Esophagus (tissue), 2 donors: ENCODE results near the gene FADS6. TPM values are rescaled to one million over a fixed set of nuclear protein-coding genes. Genes with fewer than 3 reads are reported as not detected.

Source experiments
- H3K27ac ChIP-seq, 2 donors: one replicate each; pipeline ENCODE4 v1.5.1; 2013; ENCODE audit warnings: low read depth in 2 of 2, mild to moderate bottlenecking in 2 of 2, inconsistent platforms in 1 of 2, low read length in 1 of 2, moderate library complexity in 1 of 2
- H3K27me3 ChIP-seq, 2 donors: one replicate each; pipeline ENCODE4 v1.6.1; 2013; ENCODE audit warnings: low read length in 2 of 2, control low read depth in 1 of 2, mild to moderate bottlenecking in 1 of 2; ENCODE audit not compliant: insufficient read depth in 2 of 2, control insufficient read depth in 1 of 2
- H3K36me3 ChIP-seq, 2 donors: one replicate each; pipeline ENCODE4 v1.6.1; 2013; ENCODE audit warnings: low read length in 1 of 2; ENCODE audit not compliant: control insufficient read depth in 2 of 2, insufficient read depth in 2 of 2
- H3K4me1 ChIP-seq, 2 donors: one replicate each; pipeline ENCODE4 v1.6.1; 2013; ENCODE audit warnings: low read length in 1 of 2; ENCODE audit not compliant: control insufficient read depth in 2 of 2, insufficient read depth in 2 of 2
- H3K4me3 ChIP-seq, 2 donors: one replicate each; pipeline ENCODE4 v1.5.1; 2013; ENCODE audit warnings: low read length in 2 of 2, mild to moderate bottlenecking in 2 of 2, low read depth in 1 of 2, moderate library complexity in 1 of 2
- H3K9me3 ChIP-seq, 2 donors: one replicate each; pipeline ENCODE4 v1.6.1; 2013; ENCODE audit warnings: mild to moderate bottlenecking in 2 of 2, low read depth in 1 of 2, low read length in 1 of 2, moderate library complexity in 1 of 2; ENCODE audit not compliant: control insufficient read depth in 2 of 2, insufficient read depth in 1 of 2
- WGBS, 2 donors: extraction: QIAGEN DNeasy Blood & Tissue Kit; methylation state at CpG; one replicate each; pipeline ENCODE4 v1.1.7; 2013; 5-methylcytosine and 5-hydroxymethylcytosine counted together
- polyA plus RNA-seq, 2 donors: library from polyadenylated mRNA; stranded (reverse); fragments of 200-250 nt; gene quantifications; one replicate each; pipeline ENCODE4 v1.2.3, GENCODE V29; 2013
- donor health status: healthy with polysubstance abuse.
- donor health status: Bipolar disorder and iron deficiency.

FADS6 gene
- polyA plus RNA-seq, 2 donors: 1.8 to 2.6 TPM

DNA sequence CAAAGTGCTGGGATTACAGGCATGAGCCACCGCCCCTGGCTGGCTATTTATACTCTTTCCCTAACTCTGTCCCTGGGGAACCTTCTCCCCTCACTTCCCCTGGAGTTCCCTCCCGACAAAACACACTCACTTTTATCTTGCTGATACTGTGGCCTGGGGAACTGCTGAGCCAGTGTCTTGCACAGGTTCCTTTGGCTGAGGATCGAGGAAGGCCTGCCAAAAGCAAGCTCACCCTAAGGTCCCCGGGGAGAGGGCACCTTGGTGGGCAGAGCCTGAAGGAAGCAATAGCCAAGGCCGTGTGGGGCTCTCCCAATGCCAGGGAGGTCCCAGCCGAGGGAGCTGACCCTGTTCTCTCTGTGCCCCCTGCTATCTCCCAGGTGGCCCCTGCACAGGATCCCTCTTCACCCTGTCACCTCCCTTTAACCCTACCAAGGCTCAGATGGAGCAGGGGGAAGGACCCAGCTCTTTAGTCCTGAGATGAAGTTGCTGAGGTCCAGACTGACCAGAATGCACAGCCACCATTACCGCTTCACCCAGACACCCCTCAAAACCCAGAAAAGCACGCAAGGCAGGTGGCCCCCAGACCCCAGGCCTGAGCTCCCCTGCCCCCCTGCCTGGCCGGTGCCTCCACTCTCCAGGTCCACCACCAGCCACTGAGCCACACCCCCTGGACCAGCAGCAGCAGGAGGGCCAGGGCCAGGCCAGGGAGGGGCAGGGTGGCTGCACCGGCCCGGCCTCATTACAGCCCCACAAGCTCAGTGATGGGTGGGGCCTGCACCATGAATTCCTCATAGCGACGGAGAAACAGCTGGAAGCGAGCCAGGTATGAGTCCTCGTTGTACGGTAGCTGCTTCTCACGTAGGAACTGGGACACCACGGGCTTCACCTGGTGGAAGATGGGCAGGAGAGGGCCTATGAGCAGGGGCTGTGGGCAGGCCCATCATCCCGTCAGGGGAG, 15.6 kb downstream of the FADS6 start:
- Histone ChIP-seq H3K27ac (peak overlapping the region; percentile 47 to 62), H3K36me3 (no peaks in the 10 kb centered on the region), H3K4me1 (peaks cover 0 to 11% of the 10 kb centered on the region in 2 donors), H3K4me3 (no peak overlapping the region), H3K9me3 (no peaks in the 10 kb centered on the region), H3K27me3 (no peaks in the 10 kb centered on the region)
- 40 to 41% methylated on average over 19 of the region's 19 CpGs for WGBS, 2 donors

GRCh38 chr17:74875977-74876593, 17.3 kb downstream of the FADS6 start:
- H3K4me1 ChIP-seq: peaks cover 4 to 24% of the 10 kb centered on the region in 2 donors
- no peak overlapping the region for H3K4me3 ChIP-seq
- H3K27me3 ChIP-seq: no peaks in the 10 kb centered on the region
- 44 to 51% methylated on average over 6 of the region's 6 CpGs for WGBS, 2 donors
- H3K36me3 ChIP-seq: no peaks in the 10 kb centered on the region
- H3K9me3 ChIP-seq: no peaks in the 10 kb centered on the region
- H3K27ac ChIP-seq: no peak overlapping the region

GRCh38 chr17:74875155-74875976, 18.1 kb downstream of the FADS6 start:
- H3K4me1 ChIP-seq: peaks cover 4 to 24% of the 10 kb centered on the region in 2 donors

DNA sequence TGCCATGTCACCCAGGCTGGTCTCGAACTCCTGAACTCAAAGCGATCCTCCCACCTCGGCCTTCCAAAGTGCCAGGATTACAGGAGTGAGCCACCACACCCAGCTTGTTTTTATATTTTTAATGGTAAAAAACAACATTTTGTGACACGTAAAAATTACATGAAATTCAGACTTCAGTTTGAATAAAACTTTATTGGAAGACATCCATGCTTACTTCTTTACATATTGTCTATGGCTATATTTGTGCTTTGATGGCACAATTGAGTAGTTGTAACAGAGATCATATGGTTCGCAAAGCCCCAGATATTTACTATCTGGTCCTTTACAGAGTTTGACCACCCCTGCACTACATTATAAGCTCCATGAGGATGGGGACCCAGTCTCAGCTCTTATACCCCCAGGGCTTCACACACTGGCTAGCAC, 18.8 kb downstream of the FADS6 start:
- no peaks in the 10 kb centered on the region for H3K9me3 ChIP-seq
- H3K27ac ChIP-seq: no peak overlapping the region
- H3K4me1 ChIP-seq: peaks cover 4 to 24% of the 10 kb centered on the region in 2 donors
- peaks cover 0 to 5% of the 10 kb centered on the region in 2 donors for H3K36me3 ChIP-seq
- no peak overlapping the region for H3K4me3 ChIP-seq
- WGBS, 2 donors: 96 to 99% methylated on average over 5 of the region's 5 CpGs
- H3K27me3 ChIP-seq: no peaks in the 10 kb centered on the region

More at GRCh38 chr17:74875155-74875976, 18.1 kb downstream of the FADS6 start:
- Histone ChIP-seq H3K27me3 (no peaks in the 10 kb centered on the region), H3K27ac (no peak overlapping the region), H3K4me3 (no peak overlapping the region), H3K36me3 (no peaks in the 10 kb centered on the region), H3K9me3 (no peaks in the 10 kb centered on the region)
- WGBS, 2 donors: 23 to 32% methylated on average over 5 of the region's 5 CpGs

DNA sequence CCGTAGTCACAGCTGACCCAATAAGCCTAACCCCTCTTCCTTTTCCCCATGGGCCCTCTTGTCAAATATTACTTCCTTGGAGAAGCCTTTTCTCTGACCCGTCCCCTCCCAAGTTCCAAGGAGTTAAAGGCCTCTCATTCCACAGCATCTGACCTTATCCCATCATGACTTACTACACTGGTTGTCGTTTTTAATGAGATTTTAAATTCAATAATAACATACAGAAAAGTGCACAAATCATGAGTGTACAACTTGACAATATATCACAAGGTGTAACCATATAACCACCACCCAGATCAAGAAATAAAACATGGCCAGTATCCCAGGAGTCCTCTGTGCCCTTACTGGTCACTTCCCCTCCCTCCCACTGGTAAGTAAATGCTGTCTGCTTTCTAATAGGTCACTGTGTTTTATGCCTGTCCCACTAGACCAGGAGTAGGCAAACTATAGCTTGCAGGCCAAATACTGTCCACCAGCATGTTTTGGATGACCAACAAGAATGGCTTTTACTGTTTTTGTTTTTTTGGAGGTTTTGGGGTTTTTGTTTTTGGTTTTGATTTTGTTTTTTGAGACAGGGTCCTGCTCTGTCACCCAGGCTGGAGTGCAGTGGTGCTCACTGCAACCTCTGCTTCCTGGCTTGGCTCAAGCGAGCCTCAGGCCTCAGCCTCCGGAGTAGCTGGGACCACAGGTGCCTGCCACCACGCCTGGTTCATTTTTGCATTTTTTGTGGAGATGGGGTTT, 19.4 kb downstream of the FADS6 start:
- no peaks in the 10 kb centered on the region for H3K9me3 ChIP-seq
- 60 to 63% methylated on average over 6 of the region's 6 CpGs for WGBS, 2 donors
- H3K4me3 ChIP-seq: peak overlapping the region in 1 of 2 donors; percentile 69

GRCh38 chr17:74873037-74873873, 20.2 kb downstream of the FADS6 start:
- Histone ChIP-seq H3K9me3 (no peaks in the 10 kb centered on the region), H3K4me1 (peaks cover 4 to 20% of the 10 kb centered on the region in 2 donors), H3K36me3 (peaks cover 0 to 5% of the 10 kb centered on the region in 2 donors), H3K27me3 (no peaks in the 10 kb centered on the region), H3K4me3 (peak overlapping the region; percentile 57 to 69), H3K27ac (peak overlapping the region; percentile 91 to 97)
- WGBS, 2 donors: 1% methylated on average over 49 to 55 of the region's 55 CpGs

More for the DNA sequence above, 19.4 kb downstream of the FADS6 start:
- no peaks in the 10 kb centered on the region for H3K27me3 ChIP-seq
- peaks cover 0 to 5% of the 10 kb centered on the region in 2 donors for H3K36me3 ChIP-seq
- H3K4me1 ChIP-seq: peaks cover 4 to 24% of the 10 kb centered on the region in 2 donors
- peak overlapping the region in 1 of 2 donors; percentile 90 for H3K27ac ChIP-seq

- peaks cover 4 to 13% of the 10 kb centered on the region in 2 donors for H3K4me1 ChIP-seq
- H3K9me3 ChIP-seq: no peaks in the 10 kb centered on the region
- no peaks in the 10 kb centered on the region for H3K27me3 ChIP-seq
- 5 to 6% methylated on average over 36 to 38 of the region's 38 CpGs for WGBS, 2 donors
- H3K4me3 ChIP-seq: peak within 1 kb of the TSS; percentile 69 to 75
- H3K36me3 ChIP-seq: peaks cover 0 to 5% of the 10 kb centered on the region in 2 donors
- peak within 1 kb of the TSS; percentile 91 to 97 for H3K27ac ChIP-seq
Measured at GRCh38 chr17:74872313-74873036, 21.0 kb downstream of the FADS6 start, which contains the start of gene FDXR. FDXR (minus strand) TSS chr17:74872994; CDS start chr17:74872944, 50 bp downstream.
